OCI-LY1 (cell line): ENCODE measurements around the gene DDX27.

ENCODE experiments used
- H2AFZ ChIP-seq: fragments of 200-600 bp; sonication (generic), shearing (Covaris generic); 2 replicates; pipeline ENCODE4 v1.6.0; 2014; ENCODE audit warnings: antibody characterized with exemption, mild to moderate bottlenecking, low read length
- H3F3A ChIP-seq: fragments of 200-600 bp; sonication (generic), shearing (Covaris generic); 2 replicates; pipeline ENCODE4 v1.6.0; 2014; ENCODE audit warnings: mild to moderate bottlenecking, antibody characterized with exemption, low read length, moderate library complexity; ENCODE audit not compliant: insufficient read depth
- H3K27ac ChIP-seq: fragments of 200-600 bp; sonication (generic); 2 replicates; pipeline ENCODE4 v1.5.1; 2014; ENCODE audit warnings: low read length, mixed run types, mild to moderate bottlenecking, low read depth; ENCODE audit not compliant: poor library complexity, severe bottlenecking
- H3K27me3 ChIP-seq: fragments of 200-600 bp; sonication (generic); 2 replicates; pipeline ENCODE4 v1.6.0; 2014; ENCODE audit warnings: antibody characterized with exemption, mild to moderate bottlenecking, low read length, moderate library complexity; ENCODE audit not compliant: insufficient read depth
- H3K36me3 ChIP-seq: fragments of 200-600 bp; sonication (generic); 2 replicates; pipeline ENCODE4 v1.6.1; 2014; ENCODE audit warnings: mild to moderate bottlenecking, antibody characterized with exemption, low read length, moderate library complexity, mixed read lengths; ENCODE audit not compliant: insufficient read depth
- H3K4me1 ChIP-seq: fragments of 200-600 bp; sonication (generic); 2 replicates; pipeline ENCODE4 v1.5.1; 2014; ENCODE audit warnings: mild to moderate bottlenecking, low read length, moderate library complexity; ENCODE audit not compliant: insufficient read depth, severe bottlenecking
- H3K4me2 ChIP-seq: fragments of 200-600 bp; sonication (generic), shearing (Covaris generic); 2 replicates; pipeline ENCODE4 v1.6.1; 2014; ENCODE audit warnings: low read length
- H3K4me3 ChIP-seq: fragments of 200-600 bp; sonication (generic); 2 replicates; pipeline ENCODE4 v1.5.1; 2014; ENCODE audit warnings: low read length, low read depth, mild to moderate bottlenecking, mixed read lengths; ENCODE audit not compliant: poor library complexity, severe bottlenecking
- H3K79me2 ChIP-seq: fragments of 200-600 bp; shearing (Covaris generic); 2 replicates; pipeline ENCODE4 v1.6.1; 2016; ENCODE audit warnings: mixed run types, low read length, mixed read lengths; ENCODE audit not compliant: insufficient read depth
- H3K9ac ChIP-seq: fragments of 200-600 bp; sonication (generic), shearing (Covaris generic); 2 replicates; pipeline ENCODE4 v1.6.1; 2014; ENCODE audit warnings: mild to moderate bottlenecking, low read length, mixed read lengths
- H3K9me2 ChIP-seq: fragments of 200-600 bp; sonication (generic), shearing (Covaris generic); 2 replicates; pipeline ENCODE4 v1.6.1; 2014; ENCODE audit warnings: low read depth, mild to moderate bottlenecking, low read length, mixed read lengths
- H3K9me3 ChIP-seq: fragments of 200-600 bp; shearing (Covaris generic); 2 replicates; pipeline ENCODE4 v1.6.1; 2014; ENCODE audit warnings: low read length, mixed read lengths
- H4K20me1 ChIP-seq: fragments of 200-600 bp; sonication (generic), shearing (Covaris generic); 2 replicates; pipeline ENCODE4 v1.6.0; 2016; ENCODE audit warnings: mild to moderate bottlenecking, low read length; ENCODE audit not compliant: insufficient read depth
- EZH2 ChIP-seq: fragments of 200-600 bp; sonication (generic), shearing (Covaris generic); IDR thresholded peaks from 2 replicates; pipeline ENCODE4 v1.8.0; 2017; ENCODE audit warnings: borderline replicate concordance, mixed run types, mild to moderate bottlenecking, antibody characterized with exemption, low read length, moderate library complexity, mixed read lengths
- TF ChIP-seq, protein P1 (sequence below): fragments of 200-600 bp; sonication (generic), shearing (Covaris generic); IDR thresholded peaks from 2 replicates; pipeline ENCODE4 v1.5.1; 2017; ENCODE audit warnings: mild to moderate bottlenecking, antibody characterized with exemption, low read length, moderate library complexity, mixed read lengths

The DDX27 gene

DNA sequence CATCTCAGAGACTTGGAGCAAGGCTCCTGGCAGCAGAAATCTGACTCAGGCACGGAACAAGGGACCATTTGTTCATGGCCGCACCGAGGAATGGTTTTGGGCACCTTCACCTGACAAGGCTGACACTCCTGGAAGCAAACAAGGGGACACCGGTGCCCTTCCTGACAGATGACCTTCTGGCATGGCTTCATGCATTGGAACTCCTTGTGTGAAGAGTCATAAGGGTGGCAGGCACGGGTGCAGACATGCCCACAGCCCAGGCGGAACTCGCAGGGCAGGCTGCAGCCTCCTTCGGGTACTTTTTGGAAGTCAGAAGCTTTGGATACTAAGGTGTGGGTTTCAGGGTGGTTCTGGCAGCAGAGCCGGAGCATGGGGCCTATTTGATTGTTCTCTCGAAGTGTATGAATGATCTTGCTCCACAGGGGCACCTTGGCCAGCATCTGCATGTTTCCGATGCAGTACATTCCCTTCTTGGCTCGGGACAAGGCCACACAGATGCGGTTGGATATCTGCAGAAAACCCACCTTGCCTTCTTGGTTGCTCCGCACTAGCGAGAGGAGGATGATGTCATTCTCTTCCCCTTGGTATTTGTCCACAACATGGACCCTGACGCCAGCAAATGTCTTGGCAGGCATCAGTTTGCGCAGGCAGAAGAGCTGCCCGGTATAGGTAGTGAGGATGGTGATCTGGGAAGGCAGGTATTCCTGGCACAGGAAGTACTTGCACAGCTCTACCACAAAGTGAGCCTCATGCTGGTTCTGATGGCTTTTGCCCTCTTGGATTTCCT, 29.9 kb downstream of the DDX27 start:
- H3K9me2 ChIP-seq = no peaks in the 10 kb centered on the region
- no peak overlapping the region for H3K4me3 ChIP-seq
- no peak overlapping the region for H2AFZ ChIP-seq
- H3K27me3 ChIP-seq = no peaks in the 10 kb centered on the region
- H3K27ac ChIP-seq = no peak overlapping the region
- no peak overlapping the region for H3K4me2 ChIP-seq
- H3K36me3 ChIP-seq = peaks cover 96% of the 10 kb centered on the region
- no peak for TF ChIP-seq EZH2
- TF ChIP-seq, protein P1, sequence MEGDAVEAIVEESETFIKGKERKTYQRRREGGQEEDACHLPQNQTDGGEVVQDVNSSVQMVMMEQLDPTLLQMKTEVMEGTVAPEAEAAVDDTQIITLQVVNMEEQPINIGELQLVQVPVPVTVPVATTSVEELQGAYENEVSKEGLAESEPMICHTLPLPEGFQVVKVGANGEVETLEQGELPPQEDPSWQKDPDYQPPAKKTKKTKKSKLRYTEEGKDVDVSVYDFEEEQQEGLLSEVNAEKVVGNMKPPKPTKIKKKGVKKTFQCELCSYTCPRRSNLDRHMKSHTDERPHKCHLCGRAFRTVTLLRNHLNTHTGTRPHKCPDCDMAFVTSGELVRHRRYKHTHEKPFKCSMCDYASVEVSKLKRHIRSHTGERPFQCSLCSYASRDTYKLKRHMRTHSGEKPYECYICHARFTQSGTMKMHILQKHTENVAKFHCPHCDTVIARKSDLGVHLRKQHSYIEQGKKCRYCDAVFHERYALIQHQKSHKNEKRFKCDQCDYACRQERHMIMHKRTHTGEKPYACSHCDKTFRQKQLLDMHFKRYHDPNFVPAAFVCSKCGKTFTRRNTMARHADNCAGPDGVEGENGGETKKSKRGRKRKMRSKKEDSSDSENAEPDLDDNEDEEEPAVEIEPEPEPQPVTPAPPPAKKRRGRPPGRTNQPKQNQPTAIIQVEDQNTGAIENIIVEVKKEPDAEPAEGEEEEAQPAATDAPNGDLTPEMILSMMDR = no peak
- H3K79me2 ChIP-seq = no peaks in the 10 kb centered on the region
- H4K20me1 ChIP-seq = no peaks in the 10 kb centered on the region
- H3F3A ChIP-seq = no peaks in the 10 kb centered on the region
- H3K9ac ChIP-seq = no peak overlapping the region
- H3K9me3 ChIP-seq = no peaks in the 10 kb centered on the region
- H3K4me1 ChIP-seq = no peaks in the 10 kb centered on the region

DNA sequence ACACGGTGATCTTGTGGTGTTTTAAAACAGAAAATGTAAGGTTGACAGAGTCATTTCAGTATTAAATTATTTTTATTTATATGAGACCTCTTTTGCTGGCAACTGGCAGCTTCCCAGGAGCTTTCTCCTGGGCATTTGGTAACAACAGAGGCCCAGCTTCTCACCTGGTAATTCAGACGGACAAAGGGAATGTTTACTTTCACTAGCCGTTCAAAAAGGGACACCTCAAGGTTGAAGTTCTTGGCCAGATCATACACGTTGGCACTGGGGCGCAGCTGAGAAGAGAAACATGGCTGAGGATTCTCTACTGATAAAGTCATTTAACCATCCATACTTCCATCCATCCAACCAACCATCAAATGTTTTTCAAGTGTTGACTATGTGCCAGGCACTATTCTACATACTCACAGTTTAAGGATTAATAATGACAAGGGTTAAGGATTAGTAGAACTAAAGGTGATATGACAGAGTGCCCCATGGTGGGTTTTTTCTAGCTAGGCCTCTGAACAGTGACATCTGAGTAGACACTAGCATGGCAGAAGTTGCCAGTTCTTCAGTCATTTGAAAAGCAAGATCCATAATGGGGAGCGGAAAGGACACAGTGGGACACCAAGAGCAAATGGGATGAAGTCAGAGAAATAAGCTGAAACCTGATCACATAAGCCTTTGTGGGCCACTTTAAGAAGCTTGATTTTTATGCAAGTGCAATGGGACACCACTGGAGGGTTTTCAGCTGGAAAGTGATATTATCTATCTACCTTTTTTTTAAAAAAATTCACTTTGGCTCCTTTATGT, 33.5 kb downstream of the DDX27 start:
- Histone ChIP-seq H3K79me2 (no peaks in the 10 kb centered on the region), H4K20me1 (no peaks in the 10 kb centered on the region), H3K36me3 (peaks cover 94% of the 10 kb centered on the region), H2AFZ (no peak overlapping the region), H3K4me1 (no peaks in the 10 kb centered on the region), H3K4me2 (no peak overlapping the region), H3K9me3 (no peaks in the 10 kb centered on the region), H3F3A (no peaks in the 10 kb centered on the region), H3K27me3 (no peaks in the 10 kb centered on the region), H3K27ac (no peak overlapping the region), H3K4me3 (no peak overlapping the region), H3K9ac (no peak overlapping the region), H3K9me2 (no peaks in the 10 kb centered on the region)
- TF ChIP-seq EZH2 = no peak
- TF ChIP-seq, protein P1 = no peak

DNA sequence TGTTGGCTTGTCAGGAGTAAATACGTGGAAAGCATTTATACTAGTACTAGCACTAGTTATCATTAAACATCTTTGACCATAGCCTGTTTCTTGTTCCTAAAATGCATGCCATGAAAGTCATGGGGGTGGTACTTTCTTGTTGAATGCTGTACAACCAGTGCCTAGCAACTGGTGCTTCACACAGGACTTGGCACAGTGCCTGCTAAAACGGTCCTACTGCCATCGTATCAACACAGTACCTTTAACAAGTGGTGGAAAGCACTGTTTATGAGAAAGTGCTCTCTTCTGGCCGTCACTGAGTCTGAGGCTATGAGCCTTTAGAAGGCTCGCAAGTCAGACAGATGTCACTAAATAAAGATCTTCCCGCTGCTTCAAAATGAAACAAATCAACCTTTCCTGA, 37.0 kb downstream of the DDX27 start:
- H3K4me1 ChIP-seq = no peaks in the 10 kb centered on the region
- H3K9me3 ChIP-seq = no peaks in the 10 kb centered on the region
- no peaks in the 10 kb centered on the region for H4K20me1 ChIP-seq
- peaks cover 87% of the 10 kb centered on the region for H3K36me3 ChIP-seq
- no peaks in the 10 kb centered on the region for H3K79me2 ChIP-seq
- H3F3A ChIP-seq = no peaks in the 10 kb centered on the region
- no peak for TF ChIP-seq EZH2
- TF ChIP-seq, protein P1 = no peak
- H3K9me2 ChIP-seq = no peaks in the 10 kb centered on the region
- no peaks in the 10 kb centered on the region for H3K27me3 ChIP-seq
- H2AFZ ChIP-seq = no peak overlapping the region
- H3K9ac ChIP-seq = no peak overlapping the region
- no peak overlapping the region for H3K27ac ChIP-seq
- no peak overlapping the region for H3K4me3 ChIP-seq
- no peak overlapping the region for H3K4me2 ChIP-seq
